ENCODE results near the gene SUPT20HL2. TPM values are rescaled to one million over a fixed set of nuclear protein-coding genes. Genes with fewer than 3 reads are reported as not detected.

Gene SUPT20HL2
- total and polyA plus RNA-seq, 2 donors (not counting 3 experiments of a cell fraction or from before 2014, with no cell fraction given): not detected

DNA sequence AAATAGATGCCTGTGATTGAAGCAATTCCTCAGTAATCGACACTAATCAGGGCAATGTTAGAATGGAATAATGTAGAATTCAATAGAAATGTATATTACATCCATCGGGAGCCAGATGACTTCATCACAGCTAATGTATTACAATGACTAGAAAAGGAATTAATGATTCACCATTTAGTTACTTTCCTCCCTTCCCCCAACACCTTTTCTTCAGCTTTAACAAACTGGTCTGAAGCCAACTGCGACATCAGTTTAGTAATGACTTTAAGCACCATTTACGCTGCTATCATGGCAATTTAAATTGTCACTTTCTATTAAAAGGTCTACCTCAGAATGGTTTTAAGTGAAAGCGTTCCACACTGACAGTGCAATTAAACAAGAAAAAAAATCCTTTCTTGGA is 45.1 kb downstream of the SUPT20HL2 start:
- DNase-seq (ENCODE audit: low read depth, low spot score): no peak
- Histone ChIP-seq H2AFZ (ENCODE audit: low read depth, low read length) (no peak overlapping the region), H3K4me1 (ENCODE audit: control insufficient read depth, extremely low read depth, insufficient read depth, low read length) (no peaks in the 10 kb centered on the region), H3K9me1 (replicated peaks; ENCODE audit: control insufficient read depth, extremely low read depth, insufficient read depth, low read length) (no peaks in the 10 kb centered on the region), H3K9ac (replicated peaks; ENCODE audit: extremely low read depth, insufficient read depth, low read length) (no peak overlapping the region), H3K36me3 (ENCODE audit: control insufficient read depth in 2 of 2, extremely low read depth in 1 of 2, insufficient read depth in 2 of 2, low read length in 2 of 2) (no peaks in the 10 kb centered on the region), H3K4me3 (replicated peaks in 1 of 3; ENCODE audit: insufficient read depth in 1 of 3, low read depth in 1 of 3, low read length in 3 of 3) (no peak overlapping the region), H3K9me3 (replicated peaks; ENCODE audit: control insufficient read depth, insufficient read depth, low read length) (no peaks in the 10 kb centered on the region), H4K20me1 (replicated peaks; ENCODE audit: control insufficient read depth, extremely low read depth, insufficient read depth, low read length) (no peaks in the 10 kb centered on the region), H3K27me3 (ENCODE audit: control insufficient read depth in 2 of 2, insufficient read depth in 2 of 2, low read length in 2 of 2) (no peaks in the 10 kb centered on the region), H3K79me2 (ENCODE audit: control insufficient read depth, insufficient read depth, low read length) (no peaks in the 10 kb centered on the region), H3K27ac (ENCODE audit: insufficient read depth, low read depth, low read length) (no peak overlapping the region), H3K4me2 (ENCODE audit: insufficient read depth, low read length) (no peak overlapping the region)
- POLR2A ChIA-PET: no interaction called here
- BruUV-seq (replicated peaks): no TSS peak
- dilution Hi-C loops (cut with MboI; ENCODE audit: extremely low pct_ligation_motif_present, low sequenced_read_pairs): no loop called here
- TF ChIP-seq JUN (IDR thresholded peaks at IDR 0.05; ENCODE audit: borderline replicate concordance, insufficient read depth, insufficient read length, low read depth) (no peak), MYC (IDR thresholded peaks at IDR 0.05; ENCODE audit: low read depth, low read length) (no peak), CTCF (IDR thresholded peaks at IDR 0.05; ENCODE audit: extremely low read depth in 1 of 2, insufficient read depth in 1 of 2, low read depth in 1 of 2, low read length in 2 of 2) (no peak), POLR2A (IDR thresholded peaks at IDR 0.05; ENCODE audit: low read depth, low read length) (no peak), GATA2 (IDR thresholded peaks at IDR 0.05; ENCODE audit: insufficient read depth, insufficient read length, low read depth, low read length) (no peak), EZH2 (IDR thresholded peaks at IDR 0.05; ENCODE audit: borderline replicate concordance, low read depth, low read length, severe bottlenecking) (no peak)
- TF ChIP-seq, protein P1, sequence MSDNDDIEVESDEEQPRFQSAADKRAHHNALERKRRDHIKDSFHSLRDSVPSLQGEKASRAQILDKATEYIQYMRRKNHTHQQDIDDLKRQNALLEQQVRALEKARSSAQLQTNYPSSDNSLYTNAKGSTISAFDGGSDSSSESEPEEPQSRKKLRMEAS (IDR thresholded peaks at IDR 0.05; ENCODE audit: insufficient read depth, insufficient read length): no peak
- FAIRE-seq: no peak
- CTCF ChIA-PET: no interaction called here
- intact Hi-C loops (cut with micrococcal nuclease): no loop called here
